Activated CD8-positive, alpha-beta memory T cell treated with anti-CD3 and anti-CD28 coated beads for 1 hour (primary cell): Measurements from ENCODE around the gene C1orf50.
"Not testable (repeated sequence)": the region's sequence is repeated elsewhere in the genome, so short reads cannot be mapped to it uniquely, and the experiment has no call there.

Experiments used
- DNase-seq, 2 donors: peaks; one replicate each; pipeline ENCODE4 v3.0.0-alpha.2; 2020; ENCODE audit warnings: low read depth in 1 of 2; ENCODE audit errors: extremely low read depth in 1 of 2

The C1orf50 gene

DNA sequence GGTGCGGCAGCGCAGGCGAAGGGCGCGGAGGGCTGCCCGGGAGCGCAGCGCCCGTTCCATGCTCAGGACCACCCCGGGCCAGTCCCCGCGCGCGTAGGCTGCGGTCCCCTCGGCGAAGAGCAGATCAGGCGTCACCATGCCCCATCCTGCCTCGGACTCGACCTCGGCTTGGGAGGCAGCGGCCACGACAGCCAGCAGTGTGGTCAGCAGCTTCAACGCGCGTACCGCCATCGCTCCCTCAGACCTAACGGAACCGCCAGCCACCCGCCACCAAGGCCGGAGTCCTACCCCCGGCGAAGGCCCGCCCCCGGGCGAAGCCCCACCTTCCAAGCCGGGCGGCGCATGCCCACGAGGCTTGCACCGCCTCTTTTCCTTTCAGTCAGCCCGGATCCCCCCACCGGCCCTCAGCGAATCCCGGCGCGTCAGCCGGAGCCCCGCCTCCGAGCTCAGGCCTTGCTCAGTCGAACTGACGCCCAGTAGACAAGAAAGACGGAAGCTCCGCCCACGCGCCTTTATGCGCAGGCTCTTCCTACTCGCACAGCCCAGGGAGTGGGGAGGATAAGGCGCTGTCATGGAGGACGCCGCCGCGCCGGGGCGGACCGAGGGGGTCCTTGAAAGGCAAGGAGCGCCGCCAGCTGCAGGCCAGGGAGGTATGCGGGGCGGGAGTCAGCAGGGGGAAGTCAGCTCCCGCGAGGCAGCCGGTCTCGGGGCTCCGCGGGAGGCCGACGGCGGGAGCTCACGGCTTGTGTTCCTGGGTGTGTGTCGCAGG is at the start of gene C1orf50, which contains the start of gene P3H1:
Gene C1orf50, plus strand, starts transcription at position 509 of the 769 bp plus-strand sequence. Its CDS starts 63 bp downstream, at position 572.
Gene P3H1, minus strand, starts transcription at position 288 of the 769 bp plus-strand sequence. Its CDS starts 57 bp downstream, at position 231.
- peak; percentile 97 to 99 for DNase-seq

DNA sequence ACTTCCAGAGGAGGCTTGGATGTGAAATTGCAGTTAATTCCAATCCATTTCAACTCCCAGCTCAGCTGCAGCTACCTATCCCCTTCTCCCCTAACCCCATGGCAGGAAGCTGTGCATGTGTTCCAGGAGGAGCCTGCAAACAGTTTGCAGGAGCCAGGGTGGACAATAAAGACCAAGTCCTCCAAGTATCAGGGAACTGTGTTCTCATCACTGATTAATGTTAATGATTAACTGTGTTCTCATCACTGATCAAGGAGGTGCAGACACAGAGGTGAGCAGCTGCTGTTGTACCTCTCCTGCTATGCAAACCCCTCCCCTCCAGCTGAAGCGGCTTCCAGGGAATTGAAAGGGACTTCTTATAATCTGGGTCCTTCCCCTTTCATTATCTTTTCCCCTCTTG is 46.2 kb upstream of the C1orf50 start:
- DNase-seq = no peak

DNA sequence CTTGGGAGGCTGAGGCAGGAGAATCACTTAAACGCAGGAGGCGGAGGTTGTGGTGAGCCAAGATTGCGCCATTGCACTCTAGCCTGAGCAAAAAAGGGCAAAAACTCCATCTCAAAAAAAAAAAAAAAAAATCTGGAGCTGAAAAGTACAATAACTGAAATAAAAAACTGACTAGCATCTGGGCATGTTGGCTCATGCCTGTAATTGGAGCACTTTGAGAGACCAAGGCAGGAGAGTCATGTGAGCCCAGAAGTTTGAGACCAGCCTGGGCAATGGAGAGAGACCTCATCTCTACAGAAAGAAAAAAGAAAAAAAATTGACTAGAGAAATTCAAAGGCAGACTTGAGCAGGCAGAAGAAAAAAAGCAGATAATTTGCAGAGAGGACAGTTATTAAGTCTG is 45.1 kb upstream of the C1orf50 start:
- DNase-seq = no peak

DNA sequence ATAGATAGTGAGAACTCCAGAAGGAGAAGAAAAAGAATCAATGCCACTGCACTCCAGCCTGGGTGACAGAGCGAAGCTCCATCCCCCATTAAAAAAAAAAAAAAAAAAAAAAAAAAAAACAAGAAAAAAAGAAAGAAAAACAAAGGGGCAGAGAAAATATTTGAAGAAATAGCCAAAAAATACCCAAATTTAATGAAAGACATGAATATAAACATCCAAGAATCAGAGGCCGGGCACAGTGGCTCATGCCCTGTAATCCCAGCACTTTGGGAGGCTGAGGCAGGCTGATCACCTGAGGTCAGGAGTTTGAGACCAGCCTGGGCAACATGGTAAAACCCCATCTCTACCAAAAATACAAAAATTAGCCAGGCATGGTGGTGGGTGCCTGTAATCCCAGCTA is 44.6 kb upstream of the C1orf50 start:
- DNase-seq = not testable (repeated sequence)

DNA sequence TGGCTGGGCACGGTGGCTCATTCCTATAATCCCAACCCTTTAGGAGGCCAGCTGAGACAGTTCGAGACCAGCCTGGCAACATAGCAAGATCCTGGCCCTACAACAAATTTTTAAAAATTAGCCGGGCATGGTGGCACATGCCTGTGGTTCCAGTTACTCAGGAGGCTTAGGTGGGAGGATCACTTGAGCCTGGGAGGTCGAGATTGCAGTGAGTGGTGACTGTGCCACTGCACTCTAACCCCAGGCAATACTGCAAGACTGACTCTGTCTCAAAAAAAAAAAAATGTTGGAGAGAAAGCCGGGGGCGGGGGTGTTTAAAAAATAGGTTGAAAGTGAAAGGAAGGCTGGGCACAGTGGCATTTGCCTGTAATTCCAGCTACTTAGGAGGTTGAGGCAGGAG is 43.5 kb upstream of the C1orf50 start:
- DNase-seq = no peak

DNA sequence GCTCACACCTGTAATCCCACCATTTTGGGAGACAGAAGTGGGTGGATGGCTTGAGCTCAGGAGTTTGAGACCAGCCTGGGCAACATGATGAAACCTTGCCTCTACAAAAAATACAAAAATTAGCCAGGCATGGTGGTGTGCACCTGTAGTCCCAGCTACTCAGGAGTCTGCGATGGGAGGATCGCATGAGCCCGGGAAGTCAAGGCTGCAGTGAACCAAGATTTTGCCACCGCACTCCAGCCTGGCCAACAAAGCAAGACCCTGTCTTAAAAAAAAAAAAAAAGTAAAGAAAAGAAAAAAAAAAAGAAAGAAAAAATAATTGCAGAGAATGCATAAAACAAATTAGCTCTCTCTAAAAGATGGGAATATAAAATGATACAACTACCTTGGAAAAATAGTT is 41.2 kb upstream of the C1orf50 start:
- DNase-seq = not testable (repeated sequence)

DNA sequence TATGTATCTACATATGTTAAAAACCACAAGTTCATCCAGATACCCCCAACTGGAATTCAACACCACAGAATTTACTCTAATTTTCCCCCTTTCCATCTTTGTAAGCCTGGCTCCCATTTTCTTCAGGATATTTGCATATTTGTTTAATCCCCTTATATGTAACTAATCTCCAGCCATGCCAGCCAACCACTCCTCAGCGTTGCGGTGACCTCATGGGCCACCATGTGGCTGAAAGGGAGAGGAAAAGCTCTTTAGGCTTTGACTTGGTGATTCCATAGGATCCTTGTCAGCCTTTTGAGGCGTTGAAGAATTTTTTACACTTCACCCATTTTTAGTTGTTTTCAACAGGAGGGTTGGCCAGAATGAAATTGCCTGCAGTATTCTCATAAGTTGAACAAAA is 37.0 kb upstream of the C1orf50 start:
- no peak for DNase-seq

DNA sequence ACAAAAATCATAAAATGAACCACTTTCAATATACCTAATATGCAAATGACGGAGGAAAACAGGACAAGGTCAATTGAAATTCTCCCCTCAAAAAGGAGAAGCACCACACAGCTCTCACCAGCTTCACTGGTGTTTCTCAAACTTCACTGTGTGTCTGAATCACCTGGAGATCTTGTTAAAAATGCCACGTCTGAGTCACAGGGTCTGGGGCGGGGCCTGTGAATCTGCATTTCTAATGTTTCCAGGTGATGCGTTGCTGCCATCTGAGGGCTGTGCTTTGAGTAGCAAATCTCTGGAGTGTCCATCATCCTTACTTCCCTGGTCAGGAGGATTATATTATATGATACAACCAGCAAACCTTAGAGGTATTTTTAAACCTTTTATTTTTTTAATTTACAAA is 36.1 kb upstream of the C1orf50 start:
- DNase-seq = no peak

DNA sequence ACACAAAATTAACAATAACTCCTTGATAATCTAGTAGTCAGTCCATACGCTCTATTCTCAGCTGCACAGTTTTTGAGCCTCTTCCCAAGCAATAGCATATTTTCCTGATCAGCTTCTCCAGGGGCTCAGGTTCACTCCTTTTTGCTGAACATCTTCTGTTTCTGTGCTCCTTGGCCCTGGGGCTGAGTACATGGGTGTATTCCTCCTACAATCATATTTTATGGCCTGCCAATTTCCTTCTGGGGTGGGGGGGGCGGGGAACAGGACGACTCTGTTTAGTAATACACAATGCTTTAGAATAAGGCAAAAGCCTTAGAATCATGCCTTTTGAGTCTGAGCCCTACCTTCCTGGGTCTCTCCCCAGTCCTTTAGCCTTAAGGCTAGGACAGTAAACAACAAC is 35.5 kb upstream of the C1orf50 start:
- DNase-seq = no peak

DNA sequence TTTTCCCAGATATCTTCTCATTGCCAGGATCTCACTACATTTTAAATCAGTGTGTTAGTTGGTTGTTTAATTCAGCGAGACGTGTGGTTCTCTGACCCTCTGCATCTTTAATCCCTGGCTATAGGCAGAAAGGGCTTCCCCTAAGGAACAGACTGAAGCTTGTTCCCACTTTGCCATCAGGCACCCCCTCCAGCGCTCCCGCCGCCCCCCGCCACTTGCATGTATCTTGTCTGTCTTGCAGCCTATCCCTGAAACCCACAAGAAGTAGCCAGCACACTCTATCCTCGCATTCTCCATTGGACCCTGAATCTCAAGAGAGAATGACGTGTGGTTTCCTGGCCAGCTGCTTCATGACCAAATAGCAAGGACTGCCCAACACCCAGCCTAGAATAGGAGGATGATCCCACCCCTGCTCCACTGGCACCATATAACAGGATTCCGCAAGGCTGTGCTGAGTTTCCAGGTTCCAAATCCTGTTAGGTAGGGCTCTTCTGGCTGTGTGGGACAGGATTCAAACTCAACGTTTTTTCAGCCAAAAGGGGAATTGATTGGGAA is 34.8 kb upstream of the C1orf50 start:
- no peak for DNase-seq

DNA sequence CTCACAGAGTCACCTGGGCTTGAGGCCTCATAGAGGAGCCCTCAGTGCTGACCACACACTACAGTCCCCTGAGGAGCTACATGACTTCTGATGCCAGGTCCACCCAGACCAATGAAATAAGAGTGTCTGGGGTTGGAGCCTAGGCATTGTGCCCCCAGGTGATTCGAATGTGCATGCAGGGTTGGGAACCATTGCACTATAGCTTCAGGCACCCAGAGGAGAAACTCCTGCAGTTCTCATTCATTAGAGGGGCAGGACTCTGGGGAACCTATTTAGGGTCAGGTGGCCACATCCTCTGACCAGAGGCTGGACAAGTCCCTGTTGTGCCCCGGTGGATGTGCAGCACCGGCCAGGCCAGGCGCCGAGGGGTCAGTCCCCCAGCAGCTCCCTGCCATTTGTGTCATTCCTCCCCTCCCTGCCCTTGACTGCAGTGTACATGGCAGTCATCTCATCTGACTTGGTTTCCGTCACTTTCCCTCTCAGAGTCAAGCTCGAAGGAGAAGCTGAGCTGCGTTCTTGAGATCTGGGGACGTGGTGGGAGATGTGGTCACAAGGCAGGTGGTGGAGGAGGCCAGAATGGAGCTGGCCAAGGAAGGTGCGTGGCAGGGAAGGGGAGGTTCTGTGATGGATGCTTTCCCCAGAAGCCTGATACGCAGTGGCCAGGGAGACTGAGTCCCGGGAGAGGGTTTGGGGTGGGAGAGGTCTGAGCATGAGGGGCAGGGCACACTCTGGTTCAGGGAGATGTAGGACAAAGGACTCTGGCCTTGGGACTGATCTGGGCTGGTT is 33.4 kb upstream of the C1orf50 start:
- DNase-seq = no peak

DNA sequence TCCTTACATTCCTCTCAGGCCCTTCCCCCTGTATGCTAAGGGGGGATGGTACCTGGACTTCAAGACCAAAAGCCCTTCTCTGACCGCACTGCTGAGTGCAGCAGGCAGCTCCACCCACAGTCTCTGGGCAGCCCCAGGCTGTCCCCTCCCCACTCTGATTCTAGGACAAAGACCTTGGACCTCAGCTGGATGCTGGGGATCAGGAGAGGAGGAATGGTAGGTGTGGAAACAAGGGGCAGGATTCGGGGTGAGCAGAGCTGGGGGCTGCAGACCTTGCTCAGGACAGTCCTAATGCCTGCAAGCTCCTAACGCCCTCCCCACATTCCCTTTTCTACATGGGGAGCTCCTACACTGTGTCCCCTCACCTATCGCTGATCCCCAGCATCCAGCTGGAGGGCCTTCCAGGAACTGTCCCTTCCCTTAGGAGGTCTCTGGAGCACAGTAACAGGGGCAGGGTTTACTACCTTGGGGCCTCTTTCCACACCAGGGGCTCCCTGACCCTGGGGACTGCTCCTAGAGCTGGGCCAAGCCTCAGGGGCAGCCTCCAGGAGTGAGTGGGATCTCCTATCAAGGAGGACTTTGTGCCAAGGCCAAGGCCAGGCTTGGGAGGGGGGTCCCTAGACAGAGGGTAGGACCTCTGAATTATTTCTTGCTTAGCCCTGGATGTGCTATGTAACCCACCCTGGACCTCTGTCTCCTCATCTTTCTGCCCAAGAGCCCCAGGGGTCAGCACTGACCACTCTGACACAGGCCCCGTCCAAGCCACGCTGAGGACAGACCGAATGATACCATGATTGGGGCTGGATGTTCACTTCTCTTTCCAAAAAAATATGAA is 32.6 kb upstream of the C1orf50 start:
- no peak for DNase-seq

DNA sequence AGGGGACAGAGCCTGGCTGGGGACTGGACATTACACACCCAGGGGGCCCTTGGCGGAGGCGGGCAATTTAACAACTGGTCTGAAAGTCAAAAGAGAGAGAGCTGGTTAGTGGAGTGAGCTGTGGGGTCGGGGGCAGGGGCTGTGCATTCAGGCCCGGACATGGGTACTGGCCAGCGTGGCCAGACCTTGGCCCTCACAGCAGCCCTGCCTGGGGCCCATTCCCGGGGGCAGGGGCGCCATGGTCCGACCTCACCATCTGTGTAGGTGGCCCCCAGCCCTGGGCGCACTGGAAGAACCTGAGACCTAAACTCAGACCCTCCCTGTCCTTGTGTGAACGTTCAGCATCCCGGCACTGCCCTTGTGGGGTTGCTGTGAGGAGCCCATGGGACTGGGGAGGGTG is 32.0 kb upstream of the C1orf50 start:
- DNase-seq = no peak

DNA sequence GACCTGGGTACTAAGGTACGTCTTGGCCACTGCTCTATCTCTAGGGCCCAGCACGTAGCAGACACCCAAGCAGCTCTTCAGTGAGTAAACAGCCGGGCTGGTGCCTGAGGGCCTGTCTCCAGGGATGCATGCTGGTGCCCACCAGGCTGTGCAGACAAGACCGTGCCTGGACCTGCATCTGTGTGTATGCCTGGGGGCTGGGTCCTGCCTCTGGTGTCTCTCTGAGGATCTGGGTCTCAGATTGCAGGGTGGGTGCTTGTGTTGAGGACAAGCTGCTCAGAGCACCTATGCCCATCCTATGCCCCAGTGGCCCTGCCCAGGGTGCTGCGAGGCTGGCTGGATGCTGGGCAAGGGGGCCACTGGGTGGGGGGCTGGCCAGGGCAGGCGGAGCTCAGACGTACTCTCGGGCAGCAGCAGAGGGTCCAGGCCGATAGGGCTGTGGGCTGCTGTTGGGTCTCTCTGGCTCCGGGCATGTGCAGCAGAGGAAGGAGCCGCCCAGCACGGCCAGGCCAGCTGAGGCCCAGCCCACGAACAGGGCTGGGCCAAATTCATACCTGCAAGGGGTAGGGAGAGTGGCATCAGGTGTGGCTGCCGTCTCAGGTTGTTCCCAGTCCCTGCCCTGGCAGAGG is 31.5 kb upstream of the C1orf50 start:
- no peak for DNase-seq

DNA sequence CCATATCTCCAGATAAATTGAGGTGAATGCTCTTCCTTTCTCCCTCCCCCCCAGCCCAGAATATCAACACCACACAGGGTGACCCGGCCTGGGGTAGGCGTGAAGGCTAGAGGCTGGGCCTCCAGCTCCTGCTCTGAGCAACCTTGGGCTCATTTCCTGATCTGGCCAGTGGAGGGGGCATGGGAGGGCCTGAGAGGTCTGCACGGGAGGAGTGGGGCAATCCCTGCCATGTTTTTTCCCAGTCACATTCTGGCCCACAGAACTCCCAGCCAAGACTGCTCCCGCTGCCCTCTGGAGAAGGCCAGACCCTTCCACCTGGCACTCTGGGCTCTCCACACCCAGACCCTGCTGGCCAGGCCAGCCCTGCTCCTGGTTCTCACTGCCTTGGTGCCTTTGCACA is 30.9 kb upstream of the C1orf50 start:
- DNase-seq = no peak

DNA sequence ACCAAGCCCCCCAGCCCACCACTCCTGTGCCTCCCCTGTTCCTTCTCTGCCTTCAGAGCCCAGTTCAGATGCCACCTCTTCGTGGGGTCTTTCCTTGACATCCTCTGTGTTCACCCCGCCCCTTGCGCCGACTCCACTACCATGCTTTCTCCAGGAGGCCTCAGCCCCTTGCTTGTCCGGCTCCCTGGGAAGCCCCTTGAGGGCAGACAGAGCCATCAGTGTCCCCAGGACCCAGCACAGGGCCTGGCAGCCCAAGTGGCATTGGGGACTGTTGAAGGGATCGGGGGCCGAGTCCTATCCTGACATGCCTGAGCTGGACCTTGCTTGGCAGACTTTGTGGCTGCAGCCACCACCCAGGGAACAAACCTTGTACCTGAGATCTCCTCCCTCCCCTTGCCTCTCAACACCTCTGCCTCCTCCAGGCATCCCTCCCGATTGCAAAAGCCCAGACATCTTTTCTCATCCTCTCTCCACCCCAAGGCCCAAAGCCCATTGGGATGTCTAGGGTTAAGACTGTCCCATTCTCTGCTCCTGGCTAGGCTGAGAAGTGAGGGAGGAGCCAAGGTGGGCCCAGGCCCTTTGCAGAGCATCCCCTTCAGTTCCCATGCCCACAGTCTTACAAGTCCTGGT is 30.4 kb upstream of the C1orf50 start:
- DNase-seq = no peak

DNA sequence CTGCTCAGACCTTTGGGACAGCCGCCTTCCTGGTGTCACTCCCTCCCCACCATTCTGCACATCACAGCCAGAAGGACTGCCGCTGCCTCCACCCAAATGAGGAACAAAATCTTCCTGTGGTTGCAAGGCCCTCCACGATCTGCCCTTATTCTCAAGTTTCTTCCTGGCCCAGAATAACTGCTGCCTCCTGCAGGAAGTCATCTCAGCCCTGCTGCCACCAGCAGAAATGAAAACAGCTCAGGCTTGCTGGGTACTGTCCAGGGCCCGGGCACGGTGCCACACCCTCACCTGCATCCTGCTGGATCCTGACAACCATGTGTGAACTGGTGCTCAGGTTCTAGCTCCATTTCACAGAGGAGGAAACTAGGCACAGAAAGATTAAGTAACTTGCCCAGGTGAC is 29.8 kb upstream of the C1orf50 start:
- no peak for DNase-seq

DNA sequence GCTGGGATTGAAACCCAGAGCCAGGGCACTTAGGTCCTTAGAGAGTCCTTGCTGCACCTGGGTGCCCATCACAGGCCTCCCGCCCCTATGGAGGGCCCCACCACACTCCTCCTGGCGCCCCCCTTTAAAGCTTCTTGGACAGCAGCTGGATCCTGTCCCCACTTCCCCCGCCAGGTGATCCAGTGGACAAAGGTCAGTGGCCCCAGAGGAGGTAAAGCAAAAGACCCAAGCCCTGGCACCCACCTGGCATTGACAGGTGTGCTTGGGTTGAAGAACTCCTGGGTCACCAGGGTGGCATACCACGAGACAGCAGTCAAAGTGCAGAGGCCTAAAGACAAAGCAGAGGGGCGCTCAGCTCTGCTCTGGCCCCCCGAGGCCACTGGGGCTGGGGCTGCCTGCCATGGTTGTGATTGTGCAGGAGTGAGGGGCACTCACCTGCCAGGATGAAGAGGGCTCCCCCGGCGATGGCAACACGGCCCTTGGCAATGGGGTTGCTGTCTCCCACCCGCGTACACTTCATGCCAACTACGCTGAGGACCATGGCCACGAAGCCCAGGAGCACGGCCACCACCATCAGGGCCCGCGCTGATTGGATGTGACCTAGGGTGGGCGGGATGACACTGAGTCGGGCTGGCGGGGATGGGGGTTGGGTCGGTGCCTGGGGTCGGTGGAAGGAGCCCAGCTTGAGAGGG is 28.9 kb upstream of the C1orf50 start:
- DNase-seq = no peak

DNA sequence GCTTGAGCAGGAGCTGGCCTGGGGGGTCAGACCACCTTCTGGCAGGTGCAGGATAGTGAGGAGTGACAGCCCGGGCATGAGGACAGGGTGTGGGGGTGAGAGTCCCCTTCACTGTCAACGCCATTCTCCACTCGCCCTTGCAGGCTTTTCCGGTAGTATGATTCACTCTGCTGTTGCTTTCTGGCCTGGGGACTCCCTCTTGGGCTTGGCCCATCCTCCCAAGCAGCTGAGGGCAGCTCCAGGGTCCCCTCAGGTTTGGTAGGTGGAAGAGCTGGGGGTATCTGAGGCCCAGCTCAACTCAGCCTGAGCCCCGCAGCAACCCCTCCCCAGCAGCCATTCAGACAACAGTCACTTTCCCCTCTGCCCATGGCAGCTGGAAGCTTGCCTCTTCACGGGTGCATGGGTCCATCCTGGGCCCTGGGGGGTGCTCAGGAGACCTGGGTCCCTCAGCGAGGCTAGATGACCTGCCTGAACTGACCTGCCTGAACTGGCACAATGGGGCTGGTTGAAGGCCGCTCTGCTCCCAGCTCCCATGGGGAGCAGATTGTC is 28.3 kb upstream of the C1orf50 start:
- no peak for DNase-seq
